ENCODE measurements around the gene GPR17. TPM values are rescaled to one million over a fixed set of nuclear protein-coding genes. Genes with fewer than 3 reads are reported as not detected.

The GPR17 gene
- total and polyA plus RNA-seq, 2 experiments from 2014 or later: not detected

GRCh38 chr2:127646487-127647241 lies 711 bp downstream of the GPR17 start (continued):
- TF ChIP-seq ETS1 (IDR thresholded peaks at IDR 0.05): no peak
- no peak for TF ChIP-seq REST (IDR thresholded peaks at IDR 0.05; ENCODE audit: unreplicated experiment)
- no peak for TF ChIP-seq POLR2AphosphoS5 (IDR thresholded peaks at IDR 0.05; ENCODE audit: low read depth)
- TF ChIP-seq EZH2phosphoT487 (IDR thresholded peaks at IDR 0.05; ENCODE audit: unreplicated experiment): no peak

- H3K36me3 ChIP-seq (ENCODE audit: insufficient read depth): no peaks in the 10 kb centered on the region
- no peaks in the 10 kb centered on the region for H3F3A ChIP-seq (replicated peaks; ENCODE audit: low read depth)
- no peaks in the 10 kb centered on the region for H3K79me2 ChIP-seq (replicated peaks; ENCODE audit: insufficient read depth)
- ATAC-seq (peak; percentile 7; the same call in 2 of the 3 replicates), DNase-seq (ENCODE audit: low spot score) (no peak)
- H3K9me2 ChIP-seq (ENCODE audit: insufficient read depth): no peaks in the 10 kb centered on the region
- no peaks in the 10 kb centered on the region for H3K27me3 ChIP-seq (ENCODE audit: insufficient read depth)
- H4K20me1 ChIP-seq (replicated peaks; ENCODE audit: insufficient read depth): no peaks in the 10 kb centered on the region
- Mint-ChIP-seq H3K4me3 (no peak overlapping the region; the same call in 2 of the 3 replicates), H3K27ac (peak overlapping the region; percentile 30; the same call in 1 of the 2 replicates), H3K36me3 (ENCODE audit: low read depth) (no peaks in the 10 kb centered on the region; the same call in 2 of the 3 replicates), H3K4me1 (peaks cover 11% of the 10 kb centered on the region), H3K9me3 (no peaks in the 10 kb centered on the region), H3K27me3 (ENCODE audit: insufficient read depth, low read depth, poor library complexity) (peaks cover 10% of the 10 kb centered on the region)
- TF ChIP-seq ZNF331 (CRISPR knock-in tag; IDR thresholded peaks at IDR 0.05; ENCODE audit: low read depth): no peak
- TF ChIP-seq ZNF114 (CRISPR knock-in tag; IDR thresholded peaks at IDR 0.05): no peak
- H3K27ac ChIP-seq (ENCODE audit: low read depth): no peak overlapping the region
- H3K4me2 ChIP-seq: no peak overlapping the region
- H2AFZ ChIP-seq: no peak overlapping the region
- H3K4me1 ChIP-seq (ENCODE audit: insufficient read depth): no peaks in the 10 kb centered on the region
- no peak overlapping the region for H3K4me3 ChIP-seq
Measured at GRCh38 chr2:127647242-127648190, 1.6 kb downstream of the GPR17 start.

Measured in GM23338 (cell line).